ENCODE data around the gene MZB1. TPM values are rescaled to one million over a fixed set of nuclear protein-coding genes. Genes with fewer than 3 reads are reported as not detected.

The MZB1 gene
- total and polyA plus RNA-seq, 2 of the 13 experiments (the other 11 are each of a cell fraction or from before 2014, with no cell fraction given) = 0.31 to 0.40 TPM

DNA sequence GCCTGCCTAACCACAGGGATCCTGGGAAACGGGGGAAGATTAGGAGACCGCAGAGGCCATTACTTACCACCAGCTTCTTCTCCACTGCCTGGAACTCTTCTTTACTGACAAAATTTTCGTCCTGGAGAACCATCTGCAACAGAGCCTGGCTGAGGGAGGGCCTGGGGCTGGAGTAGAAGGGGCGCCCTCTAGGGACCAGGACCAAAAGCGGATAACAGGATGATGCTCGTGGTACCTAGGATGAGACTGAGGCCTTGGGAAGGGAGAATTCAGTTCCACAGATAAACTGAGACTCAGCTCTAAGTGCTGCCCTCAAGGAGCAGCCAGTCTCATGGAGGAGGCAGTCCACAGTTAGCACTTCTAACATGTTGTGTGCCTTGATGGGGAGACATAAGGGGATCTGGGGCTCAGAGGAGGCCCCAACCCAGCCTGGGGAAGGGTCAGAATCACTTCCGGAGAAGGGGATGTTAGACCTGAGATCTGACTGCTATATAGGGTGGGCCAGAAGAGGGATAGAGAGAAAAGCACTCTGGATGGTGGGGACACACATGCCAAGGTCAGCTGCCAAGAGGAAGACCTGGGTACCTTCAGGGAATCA, 12.9 kb upstream of the MZB1 start (continued):
- no peak for TF ChIP-seq SMYD3 (CRISPR knock-in tag; IDR thresholded peaks at IDR 0.05)
- 0 out of 2 replicates have a peak, but pooled peaks have one; percentile 12 for TF ChIP-seq SOX5 (CRISPR knock-in tag; IDR thresholded peaks at IDR 0.05; ENCODE audit: borderline replicate concordance)
- TF ChIP-seq, protein P1, sequence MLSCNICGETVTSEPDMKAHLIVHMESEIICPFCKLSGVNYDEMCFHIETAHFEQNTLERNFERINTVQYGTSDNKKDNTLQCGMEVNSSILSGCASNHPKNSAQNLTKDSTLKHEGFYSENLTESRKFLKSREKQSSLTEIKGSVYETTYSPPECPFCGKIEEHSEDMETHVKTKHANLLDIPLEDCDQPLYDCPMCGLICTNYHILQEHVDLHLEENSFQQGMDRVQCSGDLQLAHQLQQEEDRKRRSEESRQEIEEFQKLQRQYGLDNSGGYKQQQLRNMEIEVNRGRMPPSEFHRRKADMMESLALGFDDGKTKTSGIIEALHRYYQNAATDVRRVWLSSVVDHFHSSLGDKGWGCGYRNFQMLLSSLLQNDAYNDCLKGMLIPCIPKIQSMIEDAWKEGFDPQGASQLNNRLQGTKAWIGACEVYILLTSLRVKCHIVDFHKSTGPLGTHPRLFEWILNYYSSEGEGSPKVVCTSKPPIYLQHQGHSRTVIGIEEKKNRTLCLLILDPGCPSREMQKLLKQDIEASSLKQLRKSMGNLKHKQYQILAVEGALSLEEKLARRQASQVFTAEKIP (CRISPR knock-in tag; IDR thresholded peaks at IDR 0.05; ENCODE audit: borderline replicate concordance) = no peak
- TF ChIP-seq FOXC1 (CRISPR knock-in tag; IDR thresholded peaks at IDR 0.05; ENCODE audit: borderline replicate concordance) = peak; percentile 50; the same call in 1 of the 2 replicates
- TF ChIP-seq, protein P2, sequence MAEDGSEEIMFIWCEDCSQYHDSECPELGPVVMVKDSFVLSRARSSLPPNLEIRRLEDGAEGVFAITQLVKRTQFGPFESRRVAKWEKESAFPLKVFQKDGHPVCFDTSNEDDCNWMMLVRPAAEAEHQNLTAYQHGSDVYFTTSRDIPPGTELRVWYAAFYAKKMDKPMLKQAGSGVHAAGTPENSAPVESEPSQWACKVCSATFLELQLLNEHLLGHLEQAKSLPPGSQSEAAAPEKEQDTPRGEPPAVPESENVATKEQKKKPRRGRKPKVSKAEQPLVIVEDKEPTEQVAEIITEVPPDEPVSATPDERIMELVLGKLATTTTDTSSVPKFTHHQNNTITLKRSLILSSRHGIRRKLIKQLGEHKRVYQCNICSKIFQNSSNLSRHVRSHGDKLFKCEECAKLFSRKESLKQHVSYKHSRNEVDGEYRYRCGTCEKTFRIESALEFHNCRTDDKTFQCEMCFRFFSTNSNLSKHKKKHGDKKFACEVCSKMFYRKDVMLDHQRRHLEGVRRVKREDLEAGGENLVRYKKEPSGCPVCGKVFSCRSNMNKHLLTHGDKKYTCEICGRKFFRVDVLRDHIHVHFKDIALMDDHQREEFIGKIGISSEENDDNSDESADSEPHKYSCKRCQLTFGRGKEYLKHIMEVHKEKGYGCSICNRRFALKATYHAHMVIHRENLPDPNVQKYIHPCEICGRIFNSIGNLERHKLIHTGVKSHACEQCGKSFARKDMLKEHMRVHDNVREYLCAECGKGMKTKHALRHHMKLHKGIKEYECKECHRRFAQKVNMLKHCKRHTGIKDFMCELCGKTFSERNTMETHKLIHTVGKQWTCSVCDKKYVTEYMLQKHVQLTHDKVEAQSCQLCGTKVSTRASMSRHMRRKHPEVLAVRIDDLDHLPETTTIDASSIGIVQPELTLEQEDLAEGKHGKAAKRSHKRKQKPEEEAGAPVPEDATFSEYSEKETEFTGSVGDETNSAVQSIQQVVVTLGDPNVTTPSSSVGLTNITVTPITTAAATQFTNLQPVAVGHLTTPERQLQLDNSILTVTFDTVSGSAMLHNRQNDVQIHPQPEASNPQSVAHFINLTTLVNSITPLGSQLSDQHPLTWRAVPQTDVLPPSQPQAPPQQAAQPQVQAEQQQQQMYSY (CRISPR knock-in tag; IDR thresholded peaks at IDR 0.05) = no peak
- TF ChIP-seq, protein P3, sequence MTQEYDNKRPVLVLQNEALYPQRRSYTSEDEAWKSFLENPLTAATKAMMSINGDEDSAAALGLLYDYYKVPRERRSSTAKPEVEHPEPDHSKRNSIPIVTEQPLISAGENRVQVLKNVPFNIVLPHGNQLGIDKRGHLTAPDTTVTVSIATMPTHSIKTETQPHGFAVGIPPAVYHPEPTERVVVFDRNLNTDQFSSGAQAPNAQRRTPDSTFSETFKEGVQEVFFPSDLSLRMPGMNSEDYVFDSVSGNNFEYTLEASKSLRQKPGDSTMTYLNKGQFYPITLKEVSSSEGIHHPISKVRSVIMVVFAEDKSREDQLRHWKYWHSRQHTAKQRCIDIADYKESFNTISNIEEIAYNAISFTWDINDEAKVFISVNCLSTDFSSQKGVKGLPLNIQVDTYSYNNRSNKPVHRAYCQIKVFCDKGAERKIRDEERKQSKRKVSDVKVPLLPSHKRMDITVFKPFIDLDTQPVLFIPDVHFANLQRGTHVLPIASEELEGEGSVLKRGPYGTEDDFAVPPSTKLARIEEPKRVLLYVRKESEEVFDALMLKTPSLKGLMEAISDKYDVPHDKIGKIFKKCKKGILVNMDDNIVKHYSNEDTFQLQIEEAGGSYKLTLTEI (CRISPR knock-in tag; conservative IDR thresholded peaks at IDR 0.05) = no peak
- TF ChIP-seq RCOR2 (CRISPR knock-in tag; IDR thresholded peaks at IDR 0.05) = 0 out of 2 replicates have a peak, but pooled peaks have one; percentile 18
- no peak for TF ChIP-seq MXD4 (CRISPR knock-in tag; IDR thresholded peaks at IDR 0.05)
- 0 out of 2 replicates have a peak, but pooled peaks have one; percentile 53 for TF ChIP-seq POGK (CRISPR knock-in tag; conservative IDR thresholded peaks at IDR 0.05)
- peak; percentile 54; the same call in 1 of the 2 replicates for TF ChIP-seq HDAC2 (CRISPR knock-in tag; IDR thresholded peaks at IDR 0.05)
- TF ChIP-seq U2AF1 (optimal IDR thresholded peaks at IDR 0.05; ENCODE audit: low read depth, low read length) = no peak
- no peak for TF ChIP-seq ZNF253 (CRISPR knock-in tag; IDR thresholded peaks at IDR 0.05; ENCODE audit: borderline replicate concordance)
- TF ChIP-seq NCOA2 (CRISPR knock-in tag; IDR thresholded peaks at IDR 0.05) = peak; percentile 27; the same call in 1 of the 2 replicates
- peak; percentile 44; the same call in 1 of the 2 replicates for TF ChIP-seq SMC3 (IDR thresholded peaks at IDR 0.05; ENCODE audit: low read length)
- 0 out of 2 replicates have a peak, but pooled peaks have one; percentile 13 for TF ChIP-seq RAD21 (CRISPR knock-in tag; IDR thresholded peaks at IDR 0.05)
- TF ChIP-seq HBP1 (CRISPR knock-in tag; IDR thresholded peaks at IDR 0.05; ENCODE audit: low read depth) = no peak
- TF ChIP-seq PPARG (CRISPR knock-in tag; conservative IDR thresholded peaks at IDR 0.05) = peak; percentile 29; the same call in 1 of the 2 replicates
- no peak for TF ChIP-seq ZNF12 (CRISPR knock-in tag; IDR thresholded peaks at IDR 0.05)
- TF ChIP-seq ZNF331 (CRISPR knock-in tag; IDR thresholded peaks at IDR 0.05) = 0 out of 2 replicates have a peak, but pooled peaks have one; percentile 19
- TF ChIP-seq ZNF746 (CRISPR knock-in tag; IDR thresholded peaks at IDR 0.05) = no peak
